ENCODE results near the gene TUBB4B.

Gene TUBB4B

DNA sequence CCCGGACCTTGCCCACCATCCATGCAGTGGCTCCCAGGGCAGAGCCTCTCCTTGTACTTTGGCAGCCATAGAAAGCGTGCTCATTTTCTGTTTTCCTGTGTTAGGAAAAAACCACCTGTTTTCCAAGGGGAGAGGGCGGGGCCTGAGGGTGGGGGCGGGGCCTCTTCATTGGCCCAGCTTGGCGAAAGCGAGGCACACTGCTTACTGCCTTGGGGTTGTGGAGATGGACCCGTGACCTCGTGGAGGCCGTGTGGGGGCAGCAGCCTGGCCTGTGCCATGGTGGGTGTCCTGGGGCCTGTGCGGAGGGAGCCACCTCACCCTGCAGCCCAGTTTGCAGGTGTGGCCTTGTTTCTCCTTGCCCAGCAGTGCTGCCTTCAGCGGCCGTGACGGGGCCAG is 32.0 kb downstream of the TUBB4B start:
- DNase-seq = no peak

DNA sequence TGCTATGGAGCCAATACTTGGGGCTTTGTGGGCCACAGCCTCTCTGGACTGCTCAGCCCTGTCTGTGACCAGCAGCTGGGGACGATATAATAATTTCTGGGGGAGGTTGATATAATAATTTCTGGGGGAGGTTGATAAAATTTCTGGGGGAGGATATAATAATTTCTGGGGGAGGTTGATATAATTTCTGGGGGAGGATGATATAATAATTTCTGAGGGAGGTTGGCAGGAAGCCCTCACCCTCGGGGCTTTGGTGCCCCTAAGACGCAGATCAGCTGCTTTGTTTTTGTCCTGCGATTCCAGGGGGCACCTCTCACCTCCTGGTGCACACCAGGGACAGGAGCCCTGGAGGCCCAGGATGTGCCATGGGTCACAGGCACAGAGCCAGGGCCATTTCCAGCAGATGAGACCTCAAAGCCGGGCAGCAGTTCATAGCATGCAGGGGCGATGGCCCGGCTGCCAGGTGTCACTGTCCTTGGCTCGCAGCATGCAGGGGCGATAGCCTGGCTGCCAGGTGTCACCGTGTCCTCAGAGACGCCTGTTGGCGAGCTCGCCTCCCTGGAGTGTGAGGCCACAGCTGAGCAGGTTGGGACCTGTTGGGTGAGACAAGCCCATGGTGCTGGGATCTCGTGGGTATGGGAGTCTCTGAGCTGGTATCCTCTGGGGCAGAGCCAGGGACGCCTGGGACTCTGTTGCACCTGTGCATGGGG is 32.7 kb downstream of the TUBB4B start:
- DNase-seq = no peak

DNA sequence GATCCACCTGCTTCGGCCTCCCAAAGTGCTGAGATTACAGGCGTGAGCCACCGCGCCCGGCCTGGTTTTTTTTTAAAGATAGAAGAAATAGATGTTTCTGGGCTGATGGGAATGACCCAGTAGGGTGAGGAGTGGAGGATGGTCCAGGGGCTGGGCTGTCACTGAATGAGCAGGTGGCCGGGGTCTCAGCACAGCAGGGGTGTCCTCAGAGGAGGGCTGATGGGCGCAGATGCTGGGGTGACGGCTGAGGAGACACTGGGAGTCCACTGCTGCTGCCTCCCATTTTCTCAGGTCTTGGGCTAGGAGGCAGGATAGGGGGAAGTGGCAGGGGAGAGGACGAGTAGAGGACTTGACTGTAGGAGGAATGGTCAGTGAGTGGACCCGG is 34.1 kb downstream of the TUBB4B start:
- no peak for DNase-seq

DNA sequence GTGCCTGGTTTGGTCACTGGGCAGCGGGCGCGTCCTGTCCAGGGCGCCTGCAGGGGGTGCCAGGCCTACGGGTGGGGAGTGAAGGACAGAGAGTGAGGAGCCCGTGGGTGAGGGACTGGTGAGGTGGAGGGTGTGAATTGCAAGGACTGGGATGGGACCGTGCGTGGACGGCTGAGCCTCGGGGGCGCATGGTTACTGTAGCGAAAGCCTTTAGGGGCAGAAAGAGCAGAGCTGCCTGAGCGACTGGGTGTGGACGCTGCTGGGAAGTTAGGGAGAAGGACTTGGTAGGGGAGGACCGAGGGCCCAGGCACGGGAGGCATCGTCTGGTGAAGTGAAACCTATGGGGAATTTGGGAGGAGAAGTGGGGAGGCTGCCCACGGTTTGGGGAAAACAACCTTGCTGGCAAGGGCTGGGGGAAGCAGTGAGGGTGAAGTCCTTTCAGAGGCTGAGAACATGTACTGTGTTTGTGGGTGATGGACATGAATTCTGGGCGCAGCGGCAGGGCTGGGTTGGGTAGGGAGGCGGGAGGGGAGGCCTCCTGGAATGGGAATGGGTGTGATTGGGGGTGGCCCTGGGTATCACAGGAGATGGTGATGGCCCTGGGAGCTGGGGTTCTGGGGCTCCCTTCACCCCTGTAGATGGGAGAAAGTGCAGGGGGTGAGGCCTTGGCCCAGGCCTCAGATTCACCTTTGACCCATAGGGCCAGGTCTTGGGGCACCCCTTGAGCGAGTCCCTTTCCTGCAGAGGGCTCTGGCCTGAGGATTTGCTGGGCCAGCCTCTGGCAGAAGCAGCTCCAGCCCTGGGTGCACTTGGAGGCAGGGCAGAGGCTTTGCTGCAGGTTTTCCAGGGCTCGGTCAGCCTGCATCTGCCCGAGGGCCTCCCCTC is 34.7 kb downstream of the TUBB4B start:
- no peak for DNase-seq

DNA sequence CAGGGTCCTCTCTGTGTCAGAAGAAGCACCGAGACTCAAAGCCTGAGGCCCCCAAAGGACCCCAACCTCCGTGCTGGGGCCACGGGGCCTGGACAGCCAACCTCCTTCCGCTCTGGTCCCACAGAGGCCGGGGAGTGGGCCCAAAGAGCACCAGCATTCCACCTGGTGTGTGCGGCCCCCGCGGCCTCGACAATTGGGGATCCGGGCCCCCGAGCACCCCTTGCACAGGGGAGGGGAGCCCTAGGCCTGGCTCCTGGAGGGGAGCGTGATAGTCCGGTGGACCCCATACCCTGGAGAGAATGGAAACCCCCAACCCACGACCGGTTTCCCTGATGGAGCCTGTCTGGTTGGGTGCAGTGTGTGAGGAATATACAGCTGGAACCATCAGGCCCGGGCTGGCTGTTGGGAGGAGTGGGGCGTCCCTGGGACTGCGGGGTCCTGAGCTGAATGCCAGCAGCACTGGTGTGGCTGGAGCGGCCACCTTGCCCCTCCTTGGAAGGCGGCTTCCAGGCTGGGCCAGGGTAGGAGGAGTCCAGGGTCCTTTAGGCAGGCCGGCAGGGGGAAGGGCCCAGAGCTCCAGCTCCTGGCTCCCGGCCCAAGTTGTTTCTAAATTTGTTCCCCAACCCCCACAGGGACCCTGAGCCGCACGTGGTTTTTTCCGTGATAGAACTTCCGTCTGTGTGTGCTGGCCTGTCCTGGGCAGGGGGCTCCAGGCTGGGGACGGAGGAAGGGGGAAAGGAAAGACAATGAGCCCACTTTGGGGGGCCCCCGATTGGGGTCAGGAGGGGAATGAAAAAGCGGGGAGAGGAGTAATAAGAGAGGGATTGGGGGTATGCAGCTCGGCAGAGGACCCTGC is 35.6 kb downstream of the TUBB4B start:
- DNase-seq = no peak

DNA sequence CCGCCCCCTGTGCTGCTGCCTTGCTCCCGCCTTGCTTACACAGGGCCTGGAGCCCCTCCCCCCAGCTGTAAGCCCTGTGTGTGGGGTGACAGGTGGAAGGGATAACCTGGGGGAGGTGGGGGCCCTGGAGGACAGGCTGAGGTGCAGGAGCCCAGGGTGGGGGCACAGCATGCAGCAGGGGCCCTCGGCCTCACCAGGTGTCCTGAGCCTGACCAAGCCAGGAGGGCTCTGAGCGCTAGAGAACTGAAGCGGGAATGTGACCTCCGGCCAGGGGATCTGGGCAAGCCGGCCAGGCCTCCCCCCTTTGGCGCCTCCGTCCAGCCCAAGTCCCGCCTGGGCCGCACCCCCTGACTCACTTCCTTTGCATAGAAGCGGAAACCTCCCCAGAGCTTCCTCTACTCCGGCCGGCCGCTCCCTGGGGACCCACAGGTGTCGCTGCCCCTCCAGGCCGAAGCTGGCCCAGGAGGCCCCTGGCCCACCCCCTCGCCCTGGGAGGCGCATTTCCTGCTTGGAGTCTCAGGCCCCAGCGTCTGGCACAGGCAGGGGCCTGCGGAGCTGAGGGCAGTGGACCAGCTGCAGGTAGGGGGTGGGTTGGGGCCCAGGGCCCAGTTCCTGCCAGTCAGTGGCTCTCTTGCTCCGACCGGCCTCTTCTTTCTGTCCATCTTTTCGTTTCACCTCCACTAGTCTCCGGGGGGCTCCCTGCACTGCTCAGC is 36.4 kb downstream of the TUBB4B start, which contains the start of gene TOR4A:
Gene TOR4A (plus strand): TSS at position 398 of the 713 bp plus-strand sequence. CDS start 964 bp downstream, outside the sequence.
- DNase-seq = peak; percentile 42 to 55

DNA sequence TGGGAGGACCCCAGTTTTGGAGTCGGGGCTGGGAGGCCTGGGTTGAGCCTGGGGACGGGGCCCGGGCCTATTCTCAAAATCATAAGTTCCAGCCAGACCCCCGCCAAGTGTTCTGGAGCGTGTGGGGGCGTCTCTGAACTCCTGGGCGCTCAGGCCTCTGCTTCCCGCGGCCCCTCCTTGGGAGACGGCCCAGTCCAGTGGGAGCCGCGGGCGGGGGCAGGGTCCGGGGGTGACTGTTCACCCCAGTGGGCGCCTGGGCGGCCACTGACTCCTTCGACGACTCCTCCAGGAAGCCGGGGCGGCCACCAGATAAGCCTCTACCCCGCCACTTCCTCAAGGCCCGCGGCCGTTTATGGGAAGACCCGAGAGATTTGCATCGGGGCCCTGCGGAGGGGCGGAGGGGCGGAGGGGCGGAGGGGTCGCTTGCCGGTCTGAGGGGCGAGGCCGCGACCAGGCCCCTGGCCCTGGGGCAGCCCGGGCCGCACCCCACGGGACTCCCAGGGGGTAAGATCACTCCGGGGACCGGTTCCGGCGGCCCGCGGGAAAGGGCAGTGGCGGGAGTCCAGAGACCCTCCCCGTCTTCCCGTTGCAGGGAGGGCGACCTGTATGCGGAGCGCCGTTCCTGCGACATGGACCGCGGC is 37.1 kb downstream of the TUBB4B start:
- DNase-seq = no peak

DNA sequence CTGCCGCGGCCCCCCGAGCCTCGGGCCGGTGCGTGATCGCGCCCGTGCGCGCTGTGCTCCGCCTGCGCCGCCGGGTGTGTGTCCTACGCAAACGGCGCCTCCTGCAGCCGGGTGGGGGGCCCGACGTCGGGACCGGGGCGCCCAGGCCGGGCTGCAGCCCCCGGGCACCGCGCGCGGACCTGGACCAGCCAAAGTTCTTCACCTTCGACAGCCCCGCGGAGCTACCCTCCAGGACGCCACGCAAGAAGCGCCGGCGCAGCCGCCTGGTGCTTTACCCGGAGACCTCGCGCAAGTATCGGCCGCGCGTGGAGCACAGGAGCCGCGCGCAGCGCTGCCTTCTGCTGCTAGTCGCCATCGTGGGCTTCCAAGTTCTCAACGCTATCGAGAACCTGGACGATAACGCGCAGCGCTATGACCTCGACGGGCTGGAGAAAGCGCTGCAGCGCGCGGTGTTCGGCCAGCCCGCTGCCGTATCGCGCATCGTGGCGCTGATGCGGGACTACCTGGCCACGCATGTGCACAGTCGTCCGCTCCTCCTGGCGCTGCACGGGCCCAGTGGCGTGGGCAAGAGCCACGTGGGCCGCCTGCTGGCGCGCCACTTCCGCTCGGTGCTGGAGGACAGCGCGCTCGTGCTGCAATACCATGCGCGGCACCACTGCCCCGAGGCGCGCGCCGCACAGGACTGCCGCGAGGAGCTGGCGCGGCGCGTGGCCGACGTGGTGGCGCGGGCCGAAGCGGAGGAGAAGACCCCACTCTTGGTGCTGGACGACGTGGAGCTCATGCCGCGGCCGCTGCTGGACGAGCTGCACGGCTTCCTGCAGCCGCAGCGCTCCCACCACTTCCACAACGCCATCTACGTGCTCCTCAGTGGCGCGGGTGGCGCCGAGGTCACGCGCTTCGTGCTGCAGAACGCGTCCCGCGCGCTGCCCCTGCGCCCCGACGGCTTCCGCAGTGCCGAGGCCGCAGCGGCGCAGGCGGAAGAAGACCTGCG is 37.9 kb downstream of the TUBB4B start:
- DNase-seq = no peak

DNA sequence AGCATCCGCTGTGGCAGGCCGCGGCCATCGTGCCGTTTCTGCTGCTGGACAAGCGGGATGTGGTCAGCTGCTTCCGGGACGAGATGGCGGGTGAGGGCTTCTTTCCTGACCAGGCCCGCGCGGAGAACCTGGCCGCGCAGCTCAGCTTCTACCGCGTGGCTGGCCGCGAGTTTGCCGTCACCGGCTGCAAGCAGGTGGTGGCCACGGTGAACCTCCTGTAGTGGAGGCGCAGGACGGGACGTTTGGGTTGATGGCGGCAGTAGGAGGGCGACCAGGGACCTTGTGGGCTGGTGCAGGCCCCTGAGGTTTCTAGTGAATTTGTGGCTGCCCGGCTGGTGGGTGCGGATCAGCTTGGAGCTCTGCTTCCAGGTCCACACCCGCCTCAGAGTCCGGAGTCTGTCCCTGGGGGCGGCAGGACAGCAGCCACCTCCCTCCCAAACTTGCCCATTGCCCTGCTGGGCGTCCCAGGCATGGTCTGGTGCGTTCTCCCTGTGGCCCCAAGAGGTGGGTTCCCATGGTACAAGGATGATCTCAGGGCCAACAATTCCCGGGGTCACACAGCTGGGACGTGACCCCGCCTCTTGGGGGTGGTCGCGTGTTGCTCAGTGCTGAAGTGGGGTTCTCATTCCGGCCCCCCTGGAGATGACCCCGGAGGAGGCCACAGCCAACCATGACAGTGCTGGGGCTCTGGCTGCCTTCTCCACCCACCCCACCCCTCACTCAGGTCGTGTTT is 38.8 kb downstream of the TUBB4B start:
- DNase-seq = no peak

DNA sequence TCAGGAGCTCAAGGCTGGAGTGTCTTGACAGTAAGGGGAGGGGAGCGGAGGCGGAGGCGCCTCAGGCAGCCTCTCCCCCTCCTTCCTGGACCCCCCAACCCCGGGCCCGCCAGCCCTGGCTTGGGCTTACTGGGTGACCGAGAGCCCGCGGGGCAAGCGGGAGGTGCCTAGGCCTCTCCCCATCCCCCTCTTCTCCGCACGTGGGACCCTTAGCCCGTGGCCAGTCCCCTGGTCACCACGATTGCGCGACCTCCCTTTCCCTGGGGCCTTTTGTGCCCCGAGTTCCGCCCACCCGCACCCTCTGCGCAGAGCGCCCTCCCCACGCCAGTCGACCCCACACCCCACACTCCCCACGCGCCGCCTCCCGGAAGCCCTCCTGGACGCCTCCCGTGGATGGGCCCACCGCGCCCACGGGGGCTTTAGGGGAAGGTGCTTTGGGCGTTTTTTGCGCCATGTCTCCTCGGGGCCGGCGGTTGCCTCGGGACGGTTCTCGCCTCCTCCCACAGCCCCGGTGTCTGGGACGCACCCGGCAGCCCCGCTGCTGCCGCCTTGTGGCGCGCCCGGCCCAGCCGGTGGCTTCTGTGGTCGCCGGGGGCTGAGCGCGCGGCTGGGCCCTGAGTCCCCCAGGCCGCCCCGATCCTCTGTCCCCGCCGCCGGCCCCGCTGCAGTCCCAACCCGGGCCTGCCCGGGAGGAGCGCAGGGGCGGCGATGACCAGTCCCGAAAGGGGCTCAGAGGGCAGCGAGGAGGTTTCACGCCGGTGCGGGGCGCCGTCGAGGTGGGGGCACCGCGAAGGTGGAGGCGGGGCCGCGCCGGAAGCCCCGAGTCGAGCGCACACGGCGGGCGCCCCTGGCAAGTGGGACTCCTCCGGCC is 39.6 kb downstream of the TUBB4B start:
- DNase-seq = peak in 1 of 2 donors; percentile 33

DNA sequence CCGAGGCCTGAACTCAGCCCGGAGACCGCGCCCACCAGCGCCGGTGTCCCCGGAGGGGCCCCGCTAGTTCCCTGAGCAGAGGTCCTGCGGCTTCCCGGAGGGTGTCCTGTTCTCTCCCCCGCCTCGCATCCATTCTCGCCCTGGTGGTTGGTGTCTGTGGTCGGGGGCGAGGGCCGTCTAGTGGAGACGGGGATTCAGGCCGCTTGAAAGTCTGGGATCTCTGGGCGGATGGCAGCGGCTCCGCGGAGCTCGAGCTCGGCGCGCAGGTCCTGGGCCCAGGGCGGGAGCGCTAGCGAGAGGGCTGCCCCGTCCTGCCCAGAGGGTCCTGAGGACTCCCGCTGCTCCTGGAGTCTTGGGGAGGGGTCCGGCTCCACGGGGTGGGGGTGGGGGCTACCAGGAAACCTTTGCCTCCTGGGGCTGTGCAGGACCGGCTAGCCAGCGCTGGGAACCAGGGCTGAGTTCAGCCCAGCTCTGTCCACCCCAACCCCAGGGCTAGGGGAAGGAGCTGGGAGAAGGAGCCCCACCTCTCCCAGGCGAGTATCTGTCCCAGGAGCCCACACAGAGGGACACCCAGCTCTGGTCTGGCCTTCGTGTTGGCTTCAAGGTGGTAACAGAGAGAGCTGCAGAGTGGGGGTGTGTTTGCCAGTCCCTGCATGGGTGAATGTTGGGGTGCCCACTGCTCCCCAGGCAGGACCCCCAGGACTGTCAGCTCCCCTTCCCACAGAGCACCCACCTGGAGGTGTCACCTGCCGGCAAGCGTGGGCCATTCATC is 40.4 kb downstream of the TUBB4B start:
- no peak for DNase-seq

DNA sequence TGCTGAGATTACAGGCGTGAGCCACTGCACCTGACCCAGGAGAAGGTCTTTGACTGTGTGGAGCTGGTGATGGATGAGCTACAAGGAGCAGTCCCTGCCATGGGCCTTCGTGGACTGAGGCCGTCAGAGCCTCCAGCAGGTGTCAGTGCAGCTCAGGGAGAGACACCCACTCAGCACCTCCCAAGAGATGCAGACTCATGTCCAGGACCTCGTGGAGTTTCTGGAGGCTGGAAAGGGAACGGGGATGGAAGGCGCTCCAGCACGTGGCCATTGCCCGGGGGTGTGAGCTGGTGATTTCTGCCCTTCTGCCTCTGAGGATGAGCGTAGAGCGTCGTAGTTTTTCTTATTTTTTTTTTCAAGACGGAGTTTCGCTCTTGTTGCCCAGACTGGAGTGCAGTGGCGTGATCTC is 45.9 kb downstream of the TUBB4B start:
- peak; percentile 21 to 38 for DNase-seq

DNA sequence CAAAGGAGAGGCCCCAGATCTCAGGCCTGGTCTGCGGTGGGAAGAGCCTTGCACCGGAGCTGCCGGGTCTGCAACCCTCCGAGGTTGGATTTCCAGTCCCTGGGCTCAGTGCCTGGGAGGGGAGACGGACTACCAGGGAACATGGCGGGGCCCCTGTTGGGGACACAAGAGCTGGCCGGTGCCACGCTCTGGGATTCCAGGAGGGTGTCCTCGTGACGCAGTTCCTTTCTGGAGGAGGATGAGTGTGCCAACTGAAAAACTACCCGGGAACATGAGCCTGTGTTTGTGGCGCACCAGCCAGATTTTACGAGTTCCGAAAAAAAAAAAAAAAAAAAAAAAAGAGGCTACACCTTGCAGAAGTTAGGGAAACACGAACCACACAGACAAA is 52.0 kb downstream of the TUBB4B start:
- no peak for DNase-seq
